CD4-positive, alpha-beta T cell treated with Interferon gamma for 1 hour (primary cell): ENCODE measurements around the gene KIAA0825.

ENCODE experiments used
- DNase-seq: peaks from one replicate; pipeline ENCODE4 v3.0.0-alpha.2; 2020

KIAA0825 gene

GRCh38 chr5:94508461-94509148 is 109.8 kb downstream of the KIAA0825 start:
- no peak for DNase-seq

GRCh38 chr5:94505327-94506068 is 112.9 kb downstream of the KIAA0825 start:
- DNase-seq, result no peak

DNA sequence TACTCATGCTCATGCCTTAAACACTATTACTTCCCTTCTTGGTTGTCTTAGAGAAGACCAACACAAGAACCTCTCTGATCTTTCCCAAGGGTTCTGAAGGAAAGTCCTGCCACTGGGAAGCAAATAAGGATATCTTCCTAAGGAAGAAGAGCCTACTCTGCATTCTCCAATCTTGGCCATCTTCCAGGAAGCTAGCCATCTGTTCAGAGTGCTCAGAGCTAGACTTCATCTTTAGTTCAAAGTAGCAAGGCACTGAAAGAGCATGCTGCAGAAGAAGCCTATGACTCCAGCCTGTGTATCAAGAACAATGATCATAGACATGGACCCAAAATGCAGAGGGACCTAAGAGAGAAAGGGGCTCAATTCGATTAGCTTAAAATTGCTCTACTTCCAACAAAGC is 114.7 kb downstream of the KIAA0825 start:
- DNase-seq, result no peak

DNA sequence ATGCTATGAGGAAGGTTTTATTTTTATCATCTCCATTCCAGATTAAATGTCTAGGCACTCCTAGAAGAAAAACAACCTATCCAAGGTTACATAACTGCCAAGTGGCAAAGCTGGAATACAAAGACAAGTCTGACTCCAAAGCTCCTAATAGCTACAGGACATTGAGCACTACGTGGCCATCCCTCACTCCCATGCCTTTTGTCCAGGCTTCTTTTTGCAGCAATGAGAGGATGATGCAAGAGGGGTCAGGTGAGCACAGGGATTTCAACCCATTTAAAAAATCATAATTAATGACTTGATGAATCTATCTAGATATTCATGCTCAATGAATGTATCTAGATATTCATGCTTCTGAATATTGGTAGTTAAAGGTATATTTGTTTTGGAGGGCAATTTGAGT is 117.0 kb downstream of the KIAA0825 start:
- no peak for DNase-seq

GRCh38 chr5:94499806-94500205 is 118.6 kb downstream of the KIAA0825 start:
- DNase-seq, result no peak

DNA sequence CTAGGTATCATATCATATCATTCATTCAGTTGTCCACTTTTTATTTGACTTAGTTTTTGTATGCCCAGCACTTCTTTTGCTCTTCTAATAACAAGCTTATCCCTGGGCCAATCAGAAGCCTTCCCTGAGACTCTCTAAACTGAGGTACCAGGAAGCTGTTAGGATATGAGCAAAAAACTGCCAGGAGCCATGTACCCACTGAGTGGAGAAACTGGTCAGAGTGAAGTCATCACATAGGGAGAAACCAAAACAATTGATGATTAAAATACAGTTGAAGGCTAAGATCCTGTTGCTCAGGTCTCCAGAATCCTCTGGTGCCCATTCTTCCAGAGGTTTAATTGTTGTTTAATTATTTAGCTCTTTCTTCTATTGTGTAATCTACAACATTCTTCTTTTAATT is 120.2 kb downstream of the KIAA0825 start:
- DNase-seq, result no peak

GRCh38 chr5:94485067-94485466 is 133.3 kb downstream of the KIAA0825 start:
- DNase-seq, result no peak

GRCh38 chr5:94481059-94481458 is 137.3 kb downstream of the KIAA0825 start:
- no peak for DNase-seq

DNA sequence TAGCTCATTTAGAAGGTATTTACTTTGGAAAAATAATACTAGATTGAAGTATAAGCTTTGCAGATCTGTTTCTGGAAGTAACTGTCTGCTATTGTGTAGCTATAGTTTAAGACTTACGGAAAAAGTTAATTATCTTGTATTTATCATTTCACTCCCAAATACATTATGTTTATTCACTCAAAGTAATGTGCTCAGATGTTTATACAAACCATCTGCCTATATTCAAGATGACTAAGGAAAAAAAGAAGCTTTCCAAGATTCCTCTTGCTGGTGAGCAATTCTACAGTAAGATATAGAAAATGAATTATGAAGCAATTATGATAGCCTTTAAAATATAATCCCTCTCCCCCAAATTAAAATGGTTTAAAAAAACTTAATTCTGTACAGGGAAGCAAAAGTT is 137.9 kb downstream of the KIAA0825 start:
- no peak for DNase-seq

DNA sequence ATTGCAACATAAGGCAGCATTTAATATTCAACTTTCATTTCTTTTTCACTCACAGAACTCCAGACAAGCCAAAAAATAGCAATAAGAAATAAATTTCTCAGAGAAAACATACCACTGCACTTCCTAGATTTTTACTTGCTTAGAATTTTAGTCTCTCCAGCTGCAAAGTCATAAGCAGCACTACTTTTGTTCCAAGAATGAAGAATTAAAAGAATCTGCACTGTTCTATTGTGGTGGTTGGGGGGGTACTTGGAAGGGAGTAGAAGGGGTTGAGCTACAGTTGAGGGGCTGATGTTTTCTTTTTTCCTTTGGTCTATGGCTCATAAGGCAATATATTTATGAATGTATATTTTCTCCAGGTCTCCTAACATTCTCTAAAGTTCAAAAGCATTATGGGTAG is 144.5 kb downstream of the KIAA0825 start:
- no peak for DNase-seq

DNA sequence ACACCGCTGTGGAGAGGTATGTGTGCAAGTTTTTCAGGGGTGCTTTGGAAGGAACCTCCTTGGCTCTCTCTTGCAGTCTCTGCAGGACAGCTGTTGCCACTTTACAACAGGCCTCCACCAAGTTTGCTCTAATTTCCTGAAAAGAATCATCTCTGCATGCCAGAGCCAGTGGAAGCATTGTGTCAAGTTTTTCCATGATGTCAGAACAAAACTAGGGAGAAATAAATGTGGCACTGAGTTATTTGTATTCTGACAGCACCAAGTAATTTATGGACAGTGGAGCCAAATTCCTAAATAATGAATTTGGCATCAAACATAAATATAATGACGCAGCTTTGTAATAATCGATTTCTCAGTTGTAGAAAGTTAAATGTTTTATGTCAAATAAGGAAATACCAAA is 146.9 kb downstream of the KIAA0825 start:
- DNase-seq, result no peak

GRCh38 chr5:94470802-94471201 is 147.6 kb downstream of the KIAA0825 start:
- DNase-seq, result no peak

DNA sequence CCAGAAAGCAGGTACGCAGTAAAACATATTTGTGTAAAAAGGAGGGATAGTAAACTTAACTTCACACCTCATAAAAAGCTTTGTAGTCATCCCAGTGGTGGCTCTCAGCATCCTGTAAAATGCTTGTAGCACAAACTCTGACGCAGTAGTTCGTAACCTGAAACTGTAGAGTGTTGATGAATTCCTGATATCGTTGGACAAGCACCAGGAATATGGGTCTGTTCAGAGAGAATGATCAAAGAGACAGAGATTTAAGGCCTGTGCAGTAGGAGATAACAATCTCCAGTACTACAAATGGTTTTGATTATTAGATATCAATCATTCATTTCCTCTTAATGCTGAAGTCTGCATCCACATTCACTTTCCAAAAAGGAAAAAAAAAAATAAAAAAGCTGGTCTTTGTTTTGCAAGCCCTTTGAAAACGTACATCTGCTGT is 148.5 kb downstream of the KIAA0825 start:
- no peak for DNase-seq

- DNase-seq, result no peak
Observed at GRCh38 chr5:94467954-94468930, 150.2 kb downstream of the KIAA0825 start.

DNA sequence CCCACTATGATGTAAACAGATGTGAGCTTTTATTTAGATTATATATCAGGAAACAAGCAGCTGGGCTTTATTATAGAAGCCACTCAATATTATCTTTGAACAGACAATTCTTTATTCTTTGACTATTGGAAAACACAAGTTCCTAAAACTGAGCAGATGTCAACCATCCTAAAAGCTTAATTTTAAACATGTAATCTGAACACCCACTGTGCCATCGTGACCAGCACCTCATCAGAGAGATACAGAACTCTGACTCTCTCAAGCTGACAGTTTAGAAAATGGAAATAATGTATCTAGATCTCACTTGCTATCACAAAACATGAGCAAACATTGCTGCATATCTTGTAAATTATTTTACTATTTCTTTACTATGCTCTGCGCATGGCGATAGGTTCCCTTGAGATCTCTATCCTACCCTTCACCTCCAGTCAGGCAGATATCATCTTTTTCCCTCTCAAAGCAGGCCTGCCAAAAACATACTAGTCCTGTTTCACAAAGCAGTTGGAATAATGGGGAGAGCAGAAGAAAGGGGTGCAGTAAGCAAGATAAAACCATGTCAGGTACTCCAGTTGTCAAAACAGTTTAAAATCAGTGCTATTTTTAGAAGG is 151.0 kb downstream of the KIAA0825 start:
- no peak for DNase-seq

GRCh38 chr5:94463739-94464138 is 154.7 kb downstream of the KIAA0825 start:
- DNase-seq, result no peak

GRCh38 chr5:94461131-94461530 is 157.3 kb downstream of the KIAA0825 start:
- DNase-seq, result no peak

DNA sequence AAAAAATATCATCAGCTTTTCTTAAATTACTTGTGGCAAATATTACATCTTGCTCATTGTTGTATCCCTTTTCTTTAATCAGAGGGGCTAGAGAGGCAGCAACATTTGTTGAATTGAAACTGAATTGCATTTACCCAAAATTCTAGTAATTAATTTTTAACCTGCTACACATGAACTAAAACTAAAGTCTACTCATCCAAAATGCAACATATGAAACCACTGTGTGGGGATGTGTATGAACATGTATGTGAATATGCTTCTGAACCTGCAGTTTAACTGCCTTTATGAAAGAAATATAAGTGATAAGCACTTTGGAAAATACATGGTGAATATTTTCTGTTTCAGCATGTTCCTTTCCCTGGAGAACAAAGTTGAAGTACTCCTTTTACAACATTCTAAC is 158.5 kb downstream of the KIAA0825 start:
- DNase-seq, result no peak

- no peak for DNase-seq
Observed at GRCh38 chr5:94457788-94458187, 160.6 kb downstream of the KIAA0825 start.

- DNase-seq, result no peak
Observed at GRCh38 chr5:94445726-94446125, 172.7 kb downstream of the KIAA0825 start.

GRCh38 chr5:94442991-94443390 is 175.4 kb downstream of the KIAA0825 start:
- no peak for DNase-seq

DNA sequence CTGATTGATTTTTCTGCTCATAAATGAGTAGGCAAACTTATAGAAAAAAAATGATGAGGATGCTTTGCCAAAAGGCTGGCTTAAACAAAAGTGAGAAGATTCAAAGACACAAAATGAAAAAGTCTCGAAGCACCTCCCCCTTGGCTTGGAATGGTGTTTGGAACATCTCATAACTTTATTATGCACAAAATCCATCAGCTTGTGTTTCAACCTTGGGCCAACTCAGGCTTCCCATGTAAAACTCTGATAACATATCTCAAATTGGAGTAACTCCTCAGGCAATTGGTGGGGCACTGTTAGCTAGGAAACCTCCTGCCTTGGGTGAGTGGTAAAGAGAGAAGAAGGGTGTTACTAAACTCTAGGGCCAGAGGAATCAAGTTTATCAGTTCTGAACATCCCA is 176.3 kb downstream of the KIAA0825 start:
- no peak for DNase-seq

- no peak for DNase-seq
Observed at GRCh38 chr5:94440015-94440414, 178.4 kb downstream of the KIAA0825 start.
